Lower lobe of right lung (tissue), 2 donors: Measurements from ENCODE around the gene TCEAL3. TPM values are rescaled to one million over a fixed set of nuclear protein-coding genes. Genes with fewer than 3 reads are reported as not detected.
"Not testable (repeated sequence)": the region's sequence is repeated elsewhere in the genome, so short reads cannot be mapped to it uniquely, and the experiment has no call there.

Source experiments
- ATAC-seq, 2 donors: fragments of 200-7000 bp; cut with Tn5 transposase; one replicate each; pipeline ENCODE4 v1.9.1; 2020 to 2022; ENCODE audit warnings: mild to moderate bottlenecking in 2 of 2, moderate library complexity in 2 of 2
- DNase-seq: peaks from one replicate; pipeline ENCODE4 v3.0.0-alpha.2; 2020
- H3K27ac ChIP-seq: fragments of 200-600 bp; one replicate; pipeline ENCODE4 v1.8.0; 2022
- H3K27me3 ChIP-seq: fragments of 200-600 bp; one replicate; pipeline ENCODE4 v1.8.0; 2022; ENCODE audit warnings: low read depth
- H3K36me3 ChIP-seq: fragments of 200-600 bp; one replicate; pipeline ENCODE4 v1.8.0; 2022; ENCODE audit warnings: mild to moderate bottlenecking
- H3K4me1 ChIP-seq: fragments of 200-600 bp; one replicate; pipeline ENCODE4 v1.8.0; 2022
- H3K4me3 ChIP-seq: fragments of 200-600 bp; one replicate; pipeline ENCODE4 v1.8.0; 2022; ENCODE audit warnings: mild to moderate bottlenecking
- H3K9me3 ChIP-seq: fragments of 200-600 bp; one replicate; pipeline ENCODE4 v1.8.0; 2022
- CTCF ChIP-seq: fragments of 200-600 bp; IDR thresholded peaks from one replicate; pipeline ENCODE4 v1.8.0; 2022; ENCODE audit warnings: antibody characterized with exemption, mild to moderate bottlenecking
- intact Hi-C: fragments of 100-400 bp; cut with DNase I; formaldehyde crosslinking; loops from one replicate; pipeline ENCODE4 v1.11.0; 2022
- total RNA-seq: library from RNA; stranded (reverse); fragmentation: NEBNext Ultra II Directional; extraction: Animal tissue kit (Norgen Biotek cat#: 25700); gene quantifications from one replicate; pipeline ENCODE4 v1.2.1, GENCODE V29; 2021
- donor health status: DM: no; HTN: yes; CAD: no; lungs with severe emphysema.

Gene TCEAL3
- total RNA-seq, 1 donor from 2014 or later: 19.1 TPM

GRCh38 chrX:103647630-103648029, 39.9 kb downstream of the TCEAL3 start:
- ATAC-seq: no peak
- Histone ChIP-seq H3K4me1 (no peaks in the 10 kb centered on the region), H3K9me3 (no peaks in the 10 kb centered on the region), H3K27me3 (no peaks in the 10 kb centered on the region), H3K36me3 (no peaks in the 10 kb centered on the region), H3K27ac (no peak overlapping the region), H3K4me3 (no peak overlapping the region)
- TF ChIP-seq CTCF: no peak
- intact Hi-C loops: no loop called here
- DNase-seq: no peak

GRCh38 chrX:103651151-103651773, 43.5 kb downstream of the TCEAL3 start:
- Histone ChIP-seq H3K27ac (no peak overlapping the region), H3K4me3 (no peak overlapping the region), H3K27me3 (no peaks in the 10 kb centered on the region), H3K36me3 (no peaks in the 10 kb centered on the region), H3K4me1 (no peaks in the 10 kb centered on the region), H3K9me3 (no peaks in the 10 kb centered on the region)
- intact Hi-C loops: no loop called here
- ATAC-seq (no peak), DNase-seq (no peak)
- TF ChIP-seq CTCF: no peak

- H3K27me3 ChIP-seq, H3K9me3 ChIP-seq, H3K4me3 ChIP-seq, H3K4me1 ChIP-seq, ATAC-seq, DNase-seq, H3K36me3 ChIP-seq, H3K27ac ChIP-seq, intact Hi-C loops: not testable (repeated sequence)
Observed at GRCh38 chrX:103655230-103656000, 47.7 kb downstream of the TCEAL3 start.

GRCh38 chrX:103656617-103657016, 48.9 kb downstream of the TCEAL3 start:
- ATAC-seq (no peak), DNase-seq (no peak)
- H3K27me3 ChIP-seq: no peaks in the 10 kb centered on the region
- H3K4me3 ChIP-seq: no peak overlapping the region
- H3K9me3 ChIP-seq: no peaks in the 10 kb centered on the region
- H3K36me3 ChIP-seq: no peaks in the 10 kb centered on the region
- intact Hi-C loops: no loop called here
- H3K4me1 ChIP-seq: no peaks in the 10 kb centered on the region
- no peak for TF ChIP-seq CTCF
- H3K27ac ChIP-seq: no peak overlapping the region

GRCh38 chrX:103657066-103657465, 49.3 kb downstream of the TCEAL3 start:
- H3K27ac ChIP-seq, H3K27me3 ChIP-seq, H3K36me3 ChIP-seq, ATAC-seq, H3K4me1 ChIP-seq, DNase-seq, H3K4me3 ChIP-seq, intact Hi-C loops, H3K9me3 ChIP-seq: not testable (repeated sequence)

- H3K4me1 ChIP-seq: no peaks in the 10 kb centered on the region
- no peak for TF ChIP-seq CTCF
- no peak overlapping the region for H3K27ac ChIP-seq
- H3K9me3 ChIP-seq: no peaks in the 10 kb centered on the region
- intact Hi-C loops: no loop called here
- ATAC-seq (no peak), DNase-seq (no peak)
- H3K36me3 ChIP-seq: no peaks in the 10 kb centered on the region
- no peaks in the 10 kb centered on the region for H3K27me3 ChIP-seq
- no peak overlapping the region for H3K4me3 ChIP-seq
Observed at GRCh38 chrX:103658681-103659433, 51.1 kb downstream of the TCEAL3 start.

- H3K27me3 ChIP-seq, H3K36me3 ChIP-seq, H3K27ac ChIP-seq, intact Hi-C loops, ATAC-seq, H3K9me3 ChIP-seq, H3K4me3 ChIP-seq, H3K4me1 ChIP-seq, DNase-seq: not testable (repeated sequence)
Observed at GRCh38 chrX:103659460-103659859, 51.7 kb downstream of the TCEAL3 start.
